GM12878 (cell line): ENCODE results near the gene RBMS1. TPM values are rescaled to one million over a fixed set of nuclear protein-coding genes. Genes with fewer than 3 reads are reported as not detected.

Source experiments
- ATAC-seq: fragments of 200-7000 bp; cut with Tn5 transposase; 3 replicates; pipeline ENCODE4 v1.9.1; 2020; ENCODE audit warnings: mild to moderate bottlenecking, moderate library complexity
- BruUV-seq: library from RNA; stranded (reverse); fragments of 400-500 nt; replicated peaks from 2 replicates; lab custom pipeline; 2021; lab: Mats Ljungman, UMichigan
- CTCF ChIA-PET: fragments of 300-600 bp; sonication (Branson Sonifier 250); formaldehyde crosslinking; extraction: SDS; loops from one replicate; lab custom pipeline; 2021; ENCODE audit warnings: inconsistent platforms; lab: Yijun Ruan, JAX
- POLR2A ChIA-PET: fragments of 350-600 bp; formaldehyde crosslinking; extraction: SDS; loops from one replicate; lab custom pipeline; 2021; ENCODE audit warnings: inconsistent platforms; lab: Charles Lee
- RAD21 ChIA-PET: fragments of 300-600 bp; sonication (Branson Sonifier 250); formaldehyde crosslinking; loops from one replicate; lab custom pipeline; 2023; ENCODE audit warnings: antibody characterized with exemption; ENCODE audit not compliant: unreplicated experiment; lab: Charles Lee
- SMC1A ChIA-PET: fragments of 300-600 bp; sonication (Branson Sonifier 250); formaldehyde crosslinking; loops from one replicate; lab custom pipeline; 2023; ENCODE audit not compliant: unreplicated experiment, uncharacterized antibody; lab: Charles Lee
- DNase-seq: peaks from one replicate; pipeline ENCODE4 v3.0.0-alpha.2; 2011; ENCODE audit warnings: low read depth, low spot score
- FAIRE-seq: peaks from 3 replicates; lab custom pipeline; 2011; peaks lifted over from hg19 to GRCh38; lab: Jason Lieb, UNC
- H2AFZ ChIP-seq: 2 replicates; pipeline ENCODE4 v1.6.0; 2011; ENCODE audit warnings: low read depth, low read length, control low read depth; ENCODE audit not compliant: control insufficient read depth
- H3K27ac ChIP-seq: 2 replicates; pipeline ENCODE4 v1.5.1; 2011; ENCODE audit warnings: control low read depth; ENCODE audit not compliant: control insufficient read depth, insufficient read depth
- H3K27me3 ChIP-seq, 2 experiments: replicated peaks in 1 of 2; 2 replicates each; pipeline versions ENCODE4 v1.6.0 to v1.6.1; 2011; ENCODE audit warnings: low read length in 1 of 2; ENCODE audit not compliant: control insufficient read depth in 2 of 2, insufficient read depth in 2 of 2
- H3K36me3 ChIP-seq, 2 experiments: 2 replicates each; pipeline ENCODE4 v1.5.1; 2011; ENCODE audit warnings: low read length in 1 of 2; ENCODE audit not compliant: control insufficient read depth in 2 of 2, insufficient read depth in 2 of 2
- H3K4me1 ChIP-seq: 2 replicates; pipeline ENCODE4 v1.6.1; 2011; ENCODE audit warnings: mild to moderate bottlenecking, low read length, moderate library complexity, mixed read lengths; ENCODE audit not compliant: control insufficient read depth, insufficient read depth
- H3K4me2 ChIP-seq: 2 replicates; pipeline ENCODE4 v1.6.0; 2011; ENCODE audit warnings: control low read depth; ENCODE audit not compliant: control insufficient read depth, insufficient read depth
- H3K4me3 ChIP-seq: fragments of 200-600 bp; sonication (generic); 2 replicates; pipeline ENCODE4 v1.5.1; 2016
- H3K79me2 ChIP-seq: 2 replicates; pipeline ENCODE4 v1.6.0; 2011; ENCODE audit warnings: low read length; ENCODE audit not compliant: control insufficient read depth, insufficient read depth
- H3K9ac ChIP-seq: 2 replicates; pipeline ENCODE4 v1.8.0; 2011; ENCODE audit warnings: low read length, control low read depth, mixed read lengths; ENCODE audit not compliant: control insufficient read depth, insufficient read depth
- H3K9me3 ChIP-seq: replicated peaks from 3 replicates; pipeline ENCODE4 v1.5.1; 2011; ENCODE audit warnings: mild to moderate bottlenecking, low read length; ENCODE audit not compliant: control insufficient read depth, insufficient read depth
- H4K20me1 ChIP-seq: 2 replicates; pipeline ENCODE4 v1.6.0; 2011; ENCODE audit not compliant: control insufficient read depth, insufficient read depth
- ASH2L ChIP-seq: fragments of 300-600, 200-600 bp; sonication (generic); IDR thresholded peaks from 2 replicates; pipeline ENCODE4 v1.6.1; 2017; ENCODE audit warnings: low read depth, mild to moderate bottlenecking, borderline replicate concordance
- BMI1 ChIP-seq: fragments of 450-650 bp; IDR thresholded peaks from 2 replicates; pipeline ENCODE4 v1.6.1; 2016; ENCODE audit warnings: mild to moderate bottlenecking, moderate library complexity, borderline replicate concordance
- BRCA1 ChIP-seq: IDR thresholded peaks from 2 replicates; pipeline ENCODE4 v1.6.1; 2011; ENCODE audit warnings: low read depth, low read length, improper control_type of control experiment
- CBFB ChIP-seq: IDR thresholded peaks from 2 replicates; pipeline ENCODE4 v1.6.1; 2016; ENCODE audit warnings: antibody characterized with exemption, low read depth
- CREB1 ChIP-seq: IDR thresholded peaks from 2 replicates; pipeline ENCODE4 v1.6.1; 2012; ENCODE audit warnings: low read depth, mild to moderate bottlenecking, inconsistent platforms
- IRF4 ChIP-seq: IDR thresholded peaks from 2 replicates; pipeline ENCODE4 v1.6.1; 2011; ENCODE audit warnings: low read depth, low read length
- KAT2A ChIP-seq: conservative IDR thresholded peaks from 2 replicates; pipeline ENCODE4 v1.6.1; 2011; ENCODE audit warnings: low read depth, low read length; ENCODE audit not compliant: control insufficient read depth
- KLF5 ChIP-seq: fragments of 450-650 bp; IDR thresholded peaks from 2 replicates; pipeline ENCODE4 v1.6.1; 2014; ENCODE audit warnings: mild to moderate bottlenecking; ENCODE audit not compliant: partially characterized antibody
- MEF2A ChIP-seq: IDR thresholded peaks from 2 replicates; pipeline ENCODE4 v1.6.1; 2011; ENCODE audit warnings: low read depth, mild to moderate bottlenecking, low read length, moderate library complexity; ENCODE audit not compliant: insufficient read depth
- MYB ChIP-seq: fragments of 150-350 bp; IDR thresholded peaks from 2 replicates; pipeline ENCODE4 v1.6.1; 2014; ENCODE audit warnings: mild to moderate bottlenecking, low read depth, low read length, borderline replicate concordance
- NBN ChIP-seq: fragments of 450-650 bp; IDR thresholded peaks from 2 replicates; pipeline ENCODE4 v1.6.1; 2016
- PAX8 ChIP-seq: fragments of 450-650 bp; IDR thresholded peaks from 2 replicates; pipeline ENCODE4 v1.6.1; 2017; ENCODE audit warnings: mild to moderate bottlenecking, moderate library complexity
- STAT3 ChIP-seq: IDR thresholded peaks from 2 replicates; pipeline ENCODE4 v1.6.1; 2011; ENCODE audit warnings: low read depth, low read length, improper control_type of control experiment
- TBL1XR1 ChIP-seq: IDR thresholded peaks from 2 replicates; pipeline ENCODE4 v1.6.1; 2012; ENCODE audit warnings: low read depth, low read length, improper control_type of control experiment
- WGBS: methylation state at CpG from one replicate; pipeline ENCODE4 v1.1.6; 2016; ENCODE audit warnings: low lambda C conversion rate; ENCODE audit not compliant: insufficient replicate concordance, insufficient coverage; ENCODE audit errors: missing lambda C conversion rate; 5-methylcytosine and 5-hydroxymethylcytosine counted together
- in situ Hi-C: fragments of 300-500 bp; cut with MboI; formaldehyde crosslinking; loops from 9 replicates; pipeline ENCODE4 v1.14.3; 2018; ENCODE audit warnings: mixed read lengths
- intact Hi-C: fragments of 100-400 bp; cut with micrococcal nuclease; formaldehyde crosslinking; loops from one replicate; pipeline ENCODE4 v1.14.2; 2022; ENCODE audit not compliant: unreplicated experiment
- polyA plus RNA-seq, 11 experiments: library from polyadenylated mRNA; depleted of rRNA in 4 of 11; unstranded in 6 of 11; stranded (reverse) in 5 of 11; fragments of >200 nt; fragmentation: Nextera tagmentation in 4 of 11; fragmentation: Illumina TruSeq in 1 of 11; extraction: Ambion mirVana in 4 of 11; extraction: Trizol in 1 of 11; gene quantifications; 1 replicate in 1 of 11; 2 replicates in 10 of 11; pipeline versions ENCODE4 v1.2.1 to v1.2.3, GENCODE V29; 2011 to 2016; ENCODE audit warnings: inconsistent platforms in 2 of 11, missing spikeins in 2 of 11, low read depth in 1 of 11
- total RNA-seq, 4 experiments: library from RNA; depleted of rRNA in 3 of 4; stranded (reverse); fragments of >200 nt in 3 of 4; fragmentation: Illumina TruSeq in 1 of 4; extraction: Trizol in 1 of 4; gene quantifications; 2 replicates each; pipeline versions ENCODE4 v1.2.1 to v1.2.3, GENCODE V29; 2013 to 2021
- TF ChIP-seq, protein P1 (sequence below), 3 experiments: IDR thresholded peaks in 2 of 3; conservative IDR thresholded peaks in 1 of 3; 2 replicates each; pipeline ENCODE4 v1.5.1; 2011; ENCODE audit warnings: low read depth in 3 of 3, low read length in 3 of 3, mild to moderate bottlenecking in 3 of 3, control low read depth in 2 of 3, moderate library complexity in 2 of 3, inconsistent platforms in 1 of 3, mixed read lengths in 1 of 3; ENCODE audit not compliant: control insufficient read depth in 2 of 3, insufficient read depth in 1 of 3; ENCODE audit errors: extremely low read depth in 1 of 3
- TF ChIP-seq, protein P2 (sequence below): fragments of 150-350 bp; IDR thresholded peaks from 2 replicates; pipeline ENCODE4 v1.6.1; 2016; ENCODE audit warnings: low read depth, low read length
- TF ChIP-seq, protein P3 (sequence below): IDR thresholded peaks from 2 replicates; pipeline ENCODE4 v1.6.1; 2011; ENCODE audit warnings: low read depth, low read length, improper control_type of control experiment, borderline replicate concordance

The RBMS1 gene
- total and polyA plus RNA-seq, 10 of the 15 experiments (the other 5 are each of a cell fraction or from before 2014, with no cell fraction given), result 0.04 to 0.31 (median 0.17) TPM; not detected in 1

DNA sequence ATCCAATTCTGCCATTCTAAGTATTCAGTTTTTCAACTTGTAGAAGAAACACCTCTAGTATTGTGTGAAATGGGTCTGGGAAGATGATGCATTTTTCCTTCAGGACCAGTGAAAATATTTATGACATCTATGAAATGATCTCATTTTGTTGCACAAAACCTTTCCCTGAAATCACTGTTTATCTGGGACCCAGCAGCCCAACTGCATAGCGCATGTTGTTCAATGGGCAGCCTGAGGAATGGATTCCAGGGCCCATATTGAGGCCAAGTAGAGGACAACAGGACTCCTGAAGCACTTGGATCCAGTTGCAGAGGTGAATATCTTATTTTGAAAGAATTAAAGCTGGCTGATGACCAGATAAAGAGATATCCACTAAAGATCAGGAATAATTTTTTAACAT is 7.3 kb downstream of the RBMS1 start:
- BruUV-seq, result no TSS peak
- Histone ChIP-seq H3K4me2 (no peak overlapping the region), H3K79me2 (no peaks in the 10 kb centered on the region), H3K27ac (no peak overlapping the region), H3K4me1 (no peaks in the 10 kb centered on the region), H3K9me3 (no peaks in the 10 kb centered on the region), H4K20me1 (no peaks in the 10 kb centered on the region), H2AFZ (no peak overlapping the region), H3K27me3 (0 out of 4 replicates have a peak, but pooled peaks cover 0 to 2% of the 10 kb centered on the region in 2 experiments), H3K9ac (no peak overlapping the region), H3K4me3 (no peak overlapping the region), H3K36me3 (no peaks in the 10 kb centered on the region)
- ChIA-PET POLR2A (no interaction called here), RAD21 (no interaction called here), CTCF (no interaction called here), SMC1A (interaction anchor here (1.5 kb wide), 1 partner anchor 50 kb away, joined by 4 read pairs; no protein-coding TSS in a partner anchor)
- no peak for ATAC-seq
- intact Hi-C loops, result no loop called here
- WGBS, result 40% methylated on average over 1 of the region's 1 CpG
- in situ Hi-C loops, result no loop called here
- DNase-seq, result no peak
- no peak for FAIRE-seq
- TF ChIP-seq BRCA1 (no peak), MEF2A (no peak), TBL1XR1 (no peak), IRF4 (no peak), BMI1 (no peak), KAT2A (no peak), STAT3 (no peak), CBFB (no peak), CREB1 (no peak), KLF5 (no peak), PAX8 (no peak), ASH2L (no peak), MYB (no peak), NBN (no peak)
- TF ChIP-seq, protein P1, sequence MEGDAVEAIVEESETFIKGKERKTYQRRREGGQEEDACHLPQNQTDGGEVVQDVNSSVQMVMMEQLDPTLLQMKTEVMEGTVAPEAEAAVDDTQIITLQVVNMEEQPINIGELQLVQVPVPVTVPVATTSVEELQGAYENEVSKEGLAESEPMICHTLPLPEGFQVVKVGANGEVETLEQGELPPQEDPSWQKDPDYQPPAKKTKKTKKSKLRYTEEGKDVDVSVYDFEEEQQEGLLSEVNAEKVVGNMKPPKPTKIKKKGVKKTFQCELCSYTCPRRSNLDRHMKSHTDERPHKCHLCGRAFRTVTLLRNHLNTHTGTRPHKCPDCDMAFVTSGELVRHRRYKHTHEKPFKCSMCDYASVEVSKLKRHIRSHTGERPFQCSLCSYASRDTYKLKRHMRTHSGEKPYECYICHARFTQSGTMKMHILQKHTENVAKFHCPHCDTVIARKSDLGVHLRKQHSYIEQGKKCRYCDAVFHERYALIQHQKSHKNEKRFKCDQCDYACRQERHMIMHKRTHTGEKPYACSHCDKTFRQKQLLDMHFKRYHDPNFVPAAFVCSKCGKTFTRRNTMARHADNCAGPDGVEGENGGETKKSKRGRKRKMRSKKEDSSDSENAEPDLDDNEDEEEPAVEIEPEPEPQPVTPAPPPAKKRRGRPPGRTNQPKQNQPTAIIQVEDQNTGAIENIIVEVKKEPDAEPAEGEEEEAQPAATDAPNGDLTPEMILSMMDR (IDR thresholded peaks at IDR 0.05 in 2 of 3, conservative IDR thresholded peaks at IDR 0.05 in 1 of 3; ENCODE audit: control insufficient read depth in 2 of 3, extremely low read depth in 1 of 3, insufficient read depth in 1 of 3, low read depth in 3 of 3, low read length in 3 of 3), result no peak
- TF ChIP-seq, protein P2, sequence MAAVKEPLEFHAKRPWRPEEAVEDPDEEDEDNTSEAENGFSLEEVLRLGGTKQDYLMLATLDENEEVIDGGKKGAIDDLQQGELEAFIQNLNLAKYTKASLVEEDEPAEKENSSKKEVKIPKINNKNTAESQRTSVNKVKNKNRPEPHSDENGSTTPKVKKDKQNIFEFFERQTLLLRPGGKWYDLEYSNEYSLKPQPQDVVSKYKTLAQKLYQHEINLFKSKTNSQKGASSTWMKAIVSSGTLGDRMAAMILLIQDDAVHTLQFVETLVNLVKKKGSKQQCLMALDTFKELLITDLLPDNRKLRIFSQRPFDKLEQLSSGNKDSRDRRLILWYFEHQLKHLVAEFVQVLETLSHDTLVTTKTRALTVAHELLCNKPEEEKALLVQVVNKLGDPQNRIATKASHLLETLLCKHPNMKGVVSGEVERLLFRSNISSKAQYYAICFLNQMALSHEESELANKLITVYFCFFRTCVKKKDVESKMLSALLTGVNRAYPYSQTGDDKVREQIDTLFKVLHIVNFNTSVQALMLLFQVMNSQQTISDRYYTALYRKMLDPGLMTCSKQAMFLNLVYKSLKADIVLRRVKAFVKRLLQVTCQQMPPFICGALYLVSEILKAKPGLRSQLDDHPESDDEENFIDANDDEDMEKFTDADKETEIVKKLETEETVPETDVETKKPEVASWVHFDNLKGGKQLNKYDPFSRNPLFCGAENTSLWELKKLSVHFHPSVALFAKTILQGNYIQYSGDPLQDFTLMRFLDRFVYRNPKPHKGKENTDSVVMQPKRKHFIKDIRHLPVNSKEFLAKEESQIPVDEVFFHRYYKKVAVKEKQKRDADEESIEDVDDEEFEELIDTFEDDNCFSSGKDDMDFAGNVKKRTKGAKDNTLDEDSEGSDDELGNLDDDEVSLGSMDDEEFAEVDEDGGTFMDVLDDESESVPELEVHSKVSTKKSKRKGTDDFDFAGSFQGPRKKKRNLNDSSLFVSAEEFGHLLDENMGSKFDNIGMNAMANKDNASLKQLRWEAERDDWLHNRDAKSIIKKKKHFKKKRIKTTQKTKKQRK, result no peak
- TF ChIP-seq, protein P3, sequence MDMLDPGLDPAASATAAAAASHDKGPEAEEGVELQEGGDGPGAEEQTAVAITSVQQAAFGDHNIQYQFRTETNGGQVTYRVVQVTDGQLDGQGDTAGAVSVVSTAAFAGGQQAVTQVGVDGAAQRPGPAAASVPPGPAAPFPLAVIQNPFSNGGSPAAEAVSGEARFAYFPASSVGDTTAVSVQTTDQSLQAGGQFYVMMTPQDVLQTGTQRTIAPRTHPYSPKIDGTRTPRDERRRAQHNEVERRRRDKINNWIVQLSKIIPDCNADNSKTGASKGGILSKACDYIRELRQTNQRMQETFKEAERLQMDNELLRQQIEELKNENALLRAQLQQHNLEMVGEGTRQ, result no peak
